C4-2B (cell line): ENCODE measurements around the gene NDUFA11.

Experiments used
- H3K27ac ChIP-seq: fragments of 450-650 bp; 2 replicates; pipeline ENCODE4 v1.5.1; 2017
- CTCF ChIP-seq: fragments of 450-650 bp; conservative IDR thresholded peaks from 2 replicates; pipeline ENCODE4 v1.5.1; 2017; ENCODE audit warnings: mild to moderate bottlenecking
- ZFX ChIP-seq: fragments of 450-650 bp; IDR thresholded peaks from 2 replicates; pipeline ENCODE4 v1.6.1; 2017

NDUFA11 gene

DNA sequence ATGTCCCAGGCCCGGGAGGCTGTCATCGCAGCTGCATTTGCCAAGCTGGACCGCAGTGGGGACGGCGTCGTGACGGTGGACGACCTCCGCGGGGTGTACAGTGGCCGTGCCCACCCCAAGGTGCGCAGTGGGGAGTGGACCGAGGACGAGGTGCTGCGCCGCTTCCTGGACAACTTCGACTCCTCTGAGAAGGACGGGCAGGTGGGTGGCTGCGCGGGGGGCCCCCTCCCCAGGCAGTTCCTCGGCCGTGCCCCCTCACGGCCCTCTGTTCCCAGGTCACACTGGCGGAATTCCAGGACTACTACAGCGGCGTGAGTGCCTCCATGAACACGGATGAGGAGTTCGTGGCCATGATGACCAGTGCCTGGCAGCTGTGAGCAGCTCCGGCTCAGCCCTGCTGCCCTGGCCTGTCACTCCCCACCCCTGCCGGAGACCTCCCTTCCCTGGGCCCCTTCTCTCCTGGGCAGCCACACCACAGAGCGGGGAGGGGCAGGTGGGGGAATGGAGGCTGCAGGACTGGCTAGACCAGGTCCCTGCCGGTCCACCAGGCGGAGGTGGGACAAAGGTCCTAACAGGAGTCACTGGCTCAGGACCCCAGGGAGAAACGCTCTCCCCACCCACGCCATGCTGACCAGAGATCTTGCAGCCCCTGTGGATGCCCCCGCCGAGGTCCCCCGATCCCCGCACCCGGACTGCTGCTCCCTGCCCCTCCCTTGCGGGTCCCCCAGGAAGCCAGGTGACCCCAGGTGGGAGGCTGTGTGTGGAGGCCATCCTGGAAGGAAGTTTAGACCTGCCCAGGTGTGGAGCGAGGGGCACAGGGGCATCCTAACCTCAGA, 11.6 kb upstream of the NDUFA11 start:
- H3K27ac ChIP-seq: no peak overlapping the region
- no peak for TF ChIP-seq CTCF

DNA sequence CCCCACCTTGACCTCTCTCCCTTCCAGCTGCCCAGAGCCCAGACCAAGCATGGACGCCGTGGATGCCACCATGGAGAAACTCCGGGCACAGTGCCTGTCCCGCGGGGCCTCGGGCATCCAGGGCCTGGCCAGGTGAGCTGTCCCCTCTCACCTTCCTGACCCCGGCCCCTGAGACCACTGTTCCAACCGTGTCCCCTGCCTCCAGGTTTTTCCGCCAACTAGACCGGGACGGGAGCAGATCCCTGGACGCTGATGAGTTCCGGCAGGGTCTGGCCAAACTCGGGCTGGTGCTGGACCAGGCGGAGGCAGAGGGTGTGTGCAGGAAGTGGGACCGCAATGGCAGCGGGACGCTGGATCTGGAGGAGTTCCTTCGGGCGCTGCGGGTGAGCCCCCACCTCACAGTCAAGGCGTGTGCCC, 10.8 kb upstream of the NDUFA11 start:
- H3K27ac ChIP-seq: no peak overlapping the region
- no peak for TF ChIP-seq CTCF
- no peak for TF ChIP-seq ZFX

DNA sequence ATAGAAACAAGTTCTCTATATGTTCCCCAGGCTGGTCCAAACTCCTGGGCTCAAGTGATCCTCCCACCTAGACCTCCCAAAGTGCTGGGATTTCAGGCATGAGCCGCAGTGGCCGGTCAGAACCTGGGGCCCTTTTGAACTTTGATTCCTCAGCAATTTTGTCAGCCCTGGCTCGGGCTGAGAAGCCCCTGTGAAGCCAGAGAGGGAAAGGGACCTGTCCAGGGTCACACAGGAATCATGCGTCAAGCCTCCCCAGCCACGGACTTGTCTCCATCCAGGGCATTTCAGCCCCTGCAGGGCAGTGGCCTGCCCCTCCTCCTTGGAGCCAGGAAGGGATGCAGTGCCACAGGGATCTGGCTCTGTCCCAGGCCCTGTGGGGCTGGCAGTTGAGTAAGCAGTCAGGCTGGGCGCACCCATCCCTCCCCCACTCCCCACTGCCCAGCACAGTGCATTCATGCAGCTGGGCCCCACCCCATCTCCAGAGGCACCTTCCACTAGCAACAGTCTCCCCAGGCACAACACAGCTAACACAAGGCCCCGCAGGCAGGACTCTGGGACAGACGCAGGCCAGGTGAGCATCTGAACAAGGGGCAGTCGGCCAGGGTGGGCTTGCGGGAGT, 10.3 kb upstream of the NDUFA11 start, which contains the start of gene CAPS:
TSS of gene CAPS (plus strand) at position 516 of the 619 bp plus-strand sequence. CDS start 153 bp downstream, outside the sequence.
- TF ChIP-seq CTCF (no peak), ZFX (no peak)
- H3K27ac ChIP-seq: no peak within 1 kb of the TSS

DNA sequence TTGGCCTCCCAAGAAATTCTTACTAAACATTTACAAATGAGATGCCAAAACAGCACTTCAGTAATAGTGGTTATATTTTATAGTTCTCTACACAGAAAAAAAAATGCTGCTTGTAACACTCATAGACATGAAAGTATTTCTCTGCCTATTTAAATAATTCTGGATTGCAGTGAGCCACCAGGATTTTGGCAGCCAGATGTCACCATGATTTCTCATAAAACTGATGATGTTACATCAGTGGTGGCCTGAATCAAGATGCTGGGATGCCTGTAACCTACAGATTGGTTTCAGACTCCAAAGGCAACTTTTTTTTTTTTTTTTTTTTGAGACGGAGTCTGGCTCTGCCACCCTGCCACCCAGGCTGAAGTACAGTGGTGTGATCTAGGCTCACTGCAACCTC, 7.8 kb upstream of the NDUFA11 start:
- TF ChIP-seq CTCF (no peak), ZFX (no peak)
- H3K27ac ChIP-seq: no peak overlapping the region

- H3K27ac ChIP-seq: no peak overlapping the region
- TF ChIP-seq ZFX: no peak
- no peak for TF ChIP-seq CTCF
Observed at GRCh38 chr19:5910638-5910907, 7.0 kb upstream of the NDUFA11 start.

- no peak for TF ChIP-seq ZFX
- TF ChIP-seq CTCF: no peak
- no peak overlapping the region for H3K27ac ChIP-seq
Observed at GRCh38 chr19:5908773-5909442, 5.3 kb upstream of the NDUFA11 start.

DNA sequence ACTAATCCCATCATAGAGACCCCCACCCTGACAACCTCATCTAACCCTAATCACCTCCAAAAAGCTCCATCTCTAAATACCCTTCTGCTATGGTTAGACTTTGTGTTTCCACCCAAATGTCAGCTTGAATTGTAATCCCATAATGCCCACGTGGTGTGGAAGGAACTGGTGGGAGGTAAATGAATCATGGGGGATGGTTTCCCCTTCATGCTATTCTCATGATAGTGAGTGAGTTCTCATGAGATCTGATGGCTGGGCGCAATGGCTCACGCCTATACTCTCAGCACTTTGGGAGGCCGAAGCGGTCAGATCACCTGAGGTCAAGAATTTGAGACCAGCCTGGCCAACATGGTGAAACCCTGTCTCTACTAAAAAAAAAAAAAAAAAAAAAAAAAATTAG, 3.7 kb upstream of the NDUFA11 start:
- no peak overlapping the region for H3K27ac ChIP-seq
- TF ChIP-seq CTCF (no peak), ZFX (no peak)
